Measurements from ENCODE around the gene METTL16.

Gene METTL16

GRCh38 chr17:2397247-2398171 is 114.2 kb downstream of the METTL16 start:
- DNase-seq (ENCODE audit: low spot score): no peak
- no peak for FAIRE-seq

- DNase-seq (ENCODE audit: low spot score) (no peak), FAIRE-seq (no peak)
Observed at GRCh38 chr17:2396568-2397246, 115.0 kb downstream of the METTL16 start.

- DNase-seq (ENCODE audit: low spot score) (no peak), FAIRE-seq (no peak)
Observed at GRCh38 chr17:2396192-2396567, 115.5 kb downstream of the METTL16 start.

- FAIRE-seq (no peak), DNase-seq (ENCODE audit: low spot score) (no peak)
Observed at GRCh38 chr17:2395258-2396181, 116.2 kb downstream of the METTL16 start.

- FAIRE-seq (no peak), DNase-seq (ENCODE audit: low spot score) (no peak)
Observed at GRCh38 chr17:2394775-2395201, 116.9 kb downstream of the METTL16 start.

GRCh38 chr17:2393954-2394749 is 117.5 kb downstream of the METTL16 start:
- FAIRE-seq (no peak), DNase-seq (ENCODE audit: low spot score) (no peak)

GRCh38 chr17:2393174-2393953 is 118.3 kb downstream of the METTL16 start:
- peak; percentile 71 for FAIRE-seq
- DNase-seq (ENCODE audit: low spot score): peak; percentile 88

GRCh38 chr17:2392252-2393173 is 119.2 kb downstream of the METTL16 start:
- FAIRE-seq: peak; percentile 50
- DNase-seq (ENCODE audit: low spot score): peak; percentile 88

- FAIRE-seq (no peak), DNase-seq (ENCODE audit: low spot score) (no peak)
Observed at GRCh38 chr17:2391597-2392251, 120.0 kb downstream of the METTL16 start.

- no peak for FAIRE-seq
Observed at GRCh38 chr17:2390199-2390836, 121.4 kb downstream of the METTL16 start.

GRCh38 chr17:2388683-2389055 is 123.0 kb downstream of the METTL16 start:
- FAIRE-seq: no peak
- DNase-seq (ENCODE audit: low spot score): no peak

More at GRCh38 chr17:2390199-2390836, 121.4 kb downstream of the METTL16 start:
- no peak for DNase-seq (ENCODE audit: low spot score)

- FAIRE-seq (no peak), DNase-seq (ENCODE audit: low spot score) (no peak)
Observed at GRCh38 chr17:2388020-2388682, 123.5 kb downstream of the METTL16 start.

- FAIRE-seq (no peak), DNase-seq (ENCODE audit: low spot score) (no peak)
Observed at GRCh38 chr17:2387086-2388019, 124.3 kb downstream of the METTL16 start.

- FAIRE-seq (no peak), DNase-seq (ENCODE audit: low spot score) (no peak)
Observed at GRCh38 chr17:2386400-2387085, 125.1 kb downstream of the METTL16 start.
